HTR-8/SVneo (cell line): ENCODE measurements around the gene BLOC1S2.
"Not testable (repeated sequence)": the region's sequence is repeated elsewhere in the genome, so short reads cannot be mapped to it uniquely, and the experiment has no call there.

Experiments used
- DNase-seq: peaks from one replicate; pipeline ENCODE4 v3.0.0; 2011; ENCODE audit warnings: low spot score, mixed read lengths; ENCODE audit not compliant: insufficient read length
- FAIRE-seq: peaks from 2 replicates; lab custom pipeline; 2011; peaks lifted over from hg19 to GRCh38; lab: Jason Lieb, UNC

The BLOC1S2 gene

DNA sequence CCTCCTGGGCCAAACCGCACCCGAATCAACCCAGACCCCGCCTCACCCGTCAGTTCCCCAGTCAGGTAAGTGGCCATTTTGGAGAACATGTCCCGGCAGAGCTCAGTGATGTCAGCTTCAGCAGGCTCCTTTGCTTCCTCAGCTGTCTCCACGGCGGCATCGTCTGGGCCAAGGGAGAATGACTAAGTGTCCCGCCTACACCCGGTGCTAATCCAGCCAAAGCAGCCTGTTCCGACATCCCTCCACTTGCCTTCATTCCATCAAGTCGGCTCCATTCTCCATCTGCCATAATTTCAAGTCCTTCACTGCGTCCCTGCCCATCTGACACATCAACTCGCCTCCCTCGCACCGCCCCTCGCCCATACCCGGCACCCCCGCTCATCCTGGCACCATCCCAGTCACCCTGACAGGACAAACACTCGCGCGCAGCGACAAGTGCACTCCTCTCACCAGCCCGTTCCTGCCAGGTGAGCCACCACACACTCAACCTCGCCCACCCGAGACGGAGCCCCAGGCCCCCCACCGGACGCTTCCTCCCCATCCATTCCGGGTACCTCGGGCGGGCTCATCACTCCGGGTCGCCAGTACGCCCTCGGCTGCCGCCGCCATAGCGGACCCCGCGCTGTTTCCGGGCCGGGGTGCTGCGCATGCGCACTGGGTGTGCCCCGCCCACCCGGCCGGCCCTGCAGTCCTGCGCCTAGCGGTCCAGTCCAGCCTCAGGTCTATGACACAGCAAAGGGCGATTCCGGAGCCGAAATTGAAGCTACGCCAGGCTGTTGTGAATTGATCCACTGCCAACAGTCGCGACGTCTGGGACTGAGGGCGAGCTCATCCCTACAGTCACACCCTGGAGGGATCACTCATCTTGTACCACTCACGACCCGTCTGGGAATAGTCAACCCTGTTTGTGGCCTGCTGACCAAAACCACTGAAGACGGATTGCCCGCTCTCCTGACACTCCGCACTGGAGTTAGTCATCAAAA is at the start of gene BLOC1S2:
TSS of gene BLOC1S2 (minus strand) at position 630 of the 983 bp plus-strand sequence. CDS start at position 609, 21 bp downstream.
- peak; percentile 98 for DNase-seq
- peak; percentile 77 for FAIRE-seq

DNA sequence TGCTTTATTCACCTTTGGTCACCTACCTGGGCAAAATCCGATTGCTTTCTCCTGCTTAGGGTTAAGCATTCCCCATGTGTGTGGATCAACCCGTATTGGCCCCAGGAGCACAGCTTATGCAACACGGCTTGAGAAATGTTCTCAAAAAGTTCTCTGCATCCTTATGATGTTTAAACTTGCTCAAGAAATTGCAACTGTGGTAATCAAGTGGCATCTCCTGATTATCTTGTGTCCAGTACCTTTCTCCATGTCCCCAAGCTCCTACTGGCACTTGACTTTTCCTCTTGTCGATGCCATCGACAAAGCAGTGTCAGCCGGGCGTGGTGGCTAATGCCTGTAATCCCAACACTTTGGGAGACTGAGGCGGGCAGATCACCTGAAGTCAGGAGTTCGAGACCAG is 48.3 kb upstream of the BLOC1S2 start:
- FAIRE-seq: no peak
- DNase-seq: no peak

DNA sequence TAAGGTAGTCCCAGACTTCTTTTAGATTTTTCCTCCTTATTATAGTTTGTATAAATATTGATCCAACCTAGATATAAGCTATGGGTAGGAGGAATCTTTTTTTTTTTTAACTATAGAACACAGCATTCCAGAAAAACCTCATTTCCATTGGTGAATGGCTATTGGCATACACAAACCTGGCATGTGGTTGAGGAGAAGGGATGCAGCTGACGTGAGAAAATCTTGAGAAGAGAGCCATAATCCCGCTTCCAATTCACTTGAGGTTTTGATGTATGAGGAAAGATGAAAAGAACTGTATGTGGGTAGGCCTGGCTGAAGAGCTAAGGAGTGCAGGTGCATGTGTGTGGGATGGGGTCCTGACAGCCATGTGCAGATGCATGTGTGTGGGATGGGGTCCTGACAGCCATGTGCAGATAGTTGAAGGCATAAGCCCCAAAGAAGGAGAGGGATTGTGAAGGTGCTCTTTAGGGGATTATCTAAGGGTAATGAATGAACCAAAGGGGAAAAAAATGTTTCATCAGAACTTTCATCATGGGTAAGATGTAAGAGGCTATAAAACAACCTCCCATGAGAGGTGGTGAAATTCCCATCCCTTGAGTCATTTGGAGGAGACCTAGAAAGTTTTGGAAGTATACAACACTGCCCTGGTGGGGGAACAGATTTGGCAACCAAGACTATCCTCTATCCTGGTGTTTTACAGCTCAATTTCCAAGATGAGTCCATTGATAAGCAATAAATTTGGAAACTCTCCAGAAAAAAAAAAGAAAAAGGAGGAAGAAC is 47.4 kb upstream of the BLOC1S2 start:
- no peak for FAIRE-seq
- no peak for DNase-seq

DNA sequence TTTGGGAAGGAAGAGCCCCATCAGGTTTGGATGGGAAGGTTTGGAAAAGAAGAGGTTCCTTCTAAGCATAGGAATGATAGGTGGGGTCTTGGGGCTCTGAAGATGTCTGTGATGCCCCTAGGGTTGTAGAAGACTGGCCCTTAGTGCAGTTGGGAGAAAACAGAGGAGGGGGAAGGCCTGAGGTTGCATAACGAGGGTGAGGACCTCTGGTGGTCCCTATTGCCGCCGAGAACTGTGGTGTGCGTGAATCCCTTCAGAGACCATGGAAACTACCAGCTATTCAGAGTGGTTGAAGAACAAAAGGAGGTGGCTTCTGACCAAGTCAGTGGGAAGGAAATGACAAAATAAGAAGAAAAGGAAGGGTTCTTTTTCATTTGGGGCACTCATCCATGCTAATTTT is 46.6 kb upstream of the BLOC1S2 start:
- FAIRE-seq (no peak), DNase-seq (no peak)

DNA sequence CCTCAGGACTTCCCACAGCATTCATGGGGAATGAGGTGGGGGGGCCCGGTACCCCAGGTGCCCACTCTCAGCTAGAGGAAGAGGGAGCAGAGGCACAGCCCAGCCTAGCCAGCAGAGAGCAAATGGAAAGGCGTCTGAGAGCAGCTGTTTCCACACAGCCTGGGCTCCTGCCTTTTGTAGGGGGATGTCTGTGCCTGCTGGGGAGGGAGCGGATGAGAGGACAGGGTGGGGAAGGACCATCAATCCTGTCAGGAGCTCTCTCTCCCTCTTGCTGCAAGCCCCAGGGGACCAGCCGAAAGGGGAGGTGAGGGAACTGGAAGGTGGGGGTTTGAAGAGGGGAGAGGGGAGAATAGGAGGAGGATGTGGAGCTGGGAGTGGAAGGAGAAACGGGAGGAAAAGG is 43.6 kb upstream of the BLOC1S2 start, which contains the start of gene PKD2L1:
TSS of gene PKD2L1 (minus strand) at position 150 of the 400 bp plus-strand sequence. CDS start at position 25, 125 bp downstream.
- DNase-seq (no peak), FAIRE-seq (no peak)

DNA sequence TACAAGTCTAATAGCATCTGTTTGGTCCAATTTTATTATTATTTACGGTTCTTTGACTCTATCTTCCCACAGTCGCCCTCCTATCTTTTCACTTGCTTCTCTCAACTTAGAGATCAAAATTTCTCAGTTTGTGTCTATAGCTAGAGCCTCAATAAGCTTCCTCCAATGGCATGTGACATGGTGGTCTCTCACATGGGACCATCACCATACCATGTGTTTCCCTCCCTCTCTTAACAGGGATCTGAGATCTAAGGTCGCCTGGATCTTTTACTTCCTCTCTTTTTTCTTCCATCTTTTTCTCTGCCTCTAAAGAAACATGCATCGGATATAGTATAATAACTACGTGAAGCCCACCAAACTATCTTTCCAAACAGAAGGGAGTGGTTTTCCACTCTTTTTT is 41.7 kb upstream of the BLOC1S2 start:
- DNase-seq (no peak), FAIRE-seq (no peak)

DNA sequence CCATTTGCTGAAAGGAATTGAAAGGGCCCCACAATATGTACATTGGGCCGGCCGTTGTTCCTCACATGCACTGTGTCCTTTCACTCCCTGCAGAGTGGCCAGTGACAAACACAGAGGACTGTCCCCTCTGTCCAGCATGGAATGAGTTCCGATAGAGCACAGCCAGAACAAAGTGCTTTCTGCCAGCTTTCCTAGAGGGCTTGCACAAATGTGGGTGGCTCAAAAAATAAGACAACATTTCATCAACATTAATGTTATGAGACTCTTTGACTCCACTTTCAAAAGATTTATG is 41.2 kb upstream of the BLOC1S2 start:
- DNase-seq: no peak
- FAIRE-seq: no peak

DNA sequence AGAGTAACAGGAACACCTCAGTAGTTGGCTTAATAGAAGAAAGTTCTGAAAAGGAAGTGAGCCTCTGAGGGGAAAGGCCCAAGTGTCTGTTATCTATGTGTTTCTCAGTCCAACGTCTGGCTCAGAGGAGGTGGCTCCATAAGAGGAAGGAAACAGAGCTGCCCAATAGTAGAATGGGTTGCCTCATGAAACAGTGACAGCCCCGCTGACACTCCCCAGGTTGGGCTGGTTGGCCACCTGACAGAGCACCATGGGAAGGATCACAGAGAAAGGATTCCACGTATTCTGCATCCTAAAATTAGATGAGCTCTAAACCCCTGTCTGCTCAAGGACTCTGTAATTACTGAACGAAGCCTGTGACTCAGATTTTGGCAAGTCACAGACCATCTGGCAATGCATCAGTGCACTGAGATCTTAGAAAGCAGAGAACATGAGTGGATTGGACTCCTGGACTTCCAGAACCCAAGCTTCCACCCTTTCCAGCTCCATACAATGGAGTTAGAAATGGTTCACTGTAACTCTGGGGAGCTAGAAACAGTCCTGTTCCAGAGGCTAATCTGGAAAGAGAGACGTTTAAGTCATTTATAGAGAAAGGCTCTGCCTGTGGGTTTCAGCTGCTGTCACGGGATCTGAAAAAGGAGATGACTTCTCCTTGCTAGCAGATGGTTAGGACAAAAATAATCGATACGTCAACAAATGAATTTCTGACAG is 40.7 kb upstream of the BLOC1S2 start:
- FAIRE-seq: no peak
- DNase-seq: no peak

DNA sequence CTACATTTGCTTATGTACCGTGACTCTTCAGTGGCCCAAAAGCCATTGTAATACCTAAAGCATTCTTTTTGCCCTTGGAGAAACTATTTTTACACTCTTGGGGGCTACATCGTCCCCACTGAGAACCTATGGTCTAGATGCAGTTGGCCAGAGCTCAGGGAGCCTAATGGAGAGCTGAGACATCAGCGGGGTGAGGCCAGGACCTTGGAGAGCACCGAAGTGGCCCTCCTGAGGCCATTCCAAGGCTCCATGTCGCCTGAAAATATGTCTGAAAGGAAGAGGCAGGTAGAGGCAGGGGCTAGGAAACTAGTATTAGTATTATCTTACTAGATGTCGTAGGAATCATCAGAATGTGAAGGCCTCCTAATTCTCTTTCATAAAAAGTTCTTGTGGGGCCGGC is 38.7 kb upstream of the BLOC1S2 start:
- FAIRE-seq (no peak), DNase-seq (no peak)

DNA sequence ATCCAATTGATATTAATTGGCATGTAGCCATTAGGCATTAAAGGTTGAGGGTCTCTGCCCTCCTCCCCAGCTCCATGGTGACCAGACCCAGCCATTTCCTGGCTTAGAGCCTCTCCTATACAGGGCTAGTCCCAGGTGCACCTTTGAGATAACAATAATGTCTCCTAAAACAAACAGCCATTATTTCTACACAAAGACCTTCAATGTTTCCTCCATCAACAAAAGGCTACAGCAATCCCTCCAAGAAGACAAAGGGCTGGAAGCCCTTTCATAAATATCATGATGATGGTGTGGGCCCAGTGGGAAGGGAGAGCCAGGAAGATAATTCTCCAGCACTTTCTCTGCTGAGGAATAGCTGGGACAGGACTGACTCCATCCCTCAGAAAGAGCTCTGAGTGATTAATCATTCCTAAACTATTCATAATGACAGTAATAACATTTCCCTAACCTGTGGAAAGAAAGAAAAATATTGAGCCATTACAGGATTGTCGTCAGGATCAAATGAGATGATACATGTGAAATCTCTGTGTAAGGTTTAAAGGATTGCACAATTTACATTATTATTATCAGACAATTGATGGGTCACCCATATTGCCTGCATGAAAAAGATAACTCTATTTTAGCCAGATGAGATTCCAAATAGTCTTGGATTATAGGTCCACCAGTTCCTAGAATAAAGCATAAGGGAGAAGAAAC is 33.4 kb upstream of the BLOC1S2 start:
- no peak for DNase-seq
- FAIRE-seq: no peak

DNA sequence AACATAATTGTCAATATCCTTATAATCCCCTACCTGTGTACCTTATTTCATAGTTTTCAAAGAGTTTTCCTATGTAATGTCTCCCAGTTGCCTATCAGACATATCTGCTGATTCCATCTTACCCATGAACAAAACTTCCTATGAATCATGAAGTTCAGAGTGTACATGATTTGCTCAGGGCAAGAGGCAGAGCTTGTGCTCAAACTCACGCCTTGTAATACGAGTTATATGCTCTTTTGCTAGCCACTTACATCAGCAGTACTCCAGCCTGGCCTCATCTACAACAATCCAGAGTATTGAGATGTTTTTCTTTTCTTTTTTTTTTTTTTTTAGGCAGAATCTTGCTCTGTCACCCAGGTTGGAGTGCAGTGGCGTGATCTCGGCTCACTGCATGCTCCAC is 31.7 kb upstream of the BLOC1S2 start:
- FAIRE-seq (no peak), DNase-seq (no peak)

DNA sequence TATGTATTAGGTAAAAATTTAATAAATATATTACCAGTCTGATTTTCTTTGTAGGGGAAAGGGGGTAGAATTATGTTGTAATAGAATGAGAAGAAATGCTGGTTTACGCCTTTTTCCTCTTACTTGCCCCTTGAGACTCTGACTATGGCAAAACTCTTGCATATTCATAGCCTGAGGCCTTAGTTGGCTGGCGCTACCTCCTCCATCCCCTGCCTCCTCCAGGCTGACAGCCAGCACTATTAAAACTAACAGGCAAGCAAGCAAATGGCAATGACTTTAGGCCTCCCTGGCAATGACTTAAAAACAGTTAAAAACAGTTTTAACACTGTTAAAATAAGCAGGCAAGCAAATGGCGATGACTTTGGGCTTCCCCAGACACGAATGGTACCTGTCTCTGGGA is 29.1 kb upstream of the BLOC1S2 start:
- FAIRE-seq: no peak

DNA sequence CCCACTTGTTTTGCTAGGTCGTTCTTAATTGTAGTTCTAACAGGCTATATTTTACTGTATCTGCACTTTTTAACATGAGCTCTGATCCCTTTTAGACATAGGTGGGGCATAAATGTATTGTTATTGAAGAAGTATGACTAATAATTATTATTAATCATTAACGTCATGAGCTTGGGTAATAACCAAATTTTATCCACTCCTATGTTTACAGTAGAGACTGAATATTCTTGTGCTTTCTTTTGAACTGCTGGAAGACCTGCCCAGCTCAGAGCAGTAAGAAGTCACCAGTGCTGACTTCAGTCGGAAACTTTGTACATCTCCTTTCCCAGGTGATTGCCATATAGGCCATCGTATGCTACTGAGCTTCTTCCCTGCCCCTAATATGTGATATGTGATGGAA is 24.8 kb upstream of the BLOC1S2 start:
- FAIRE-seq: no peak
- DNase-seq: no peak

More for the DNA sequence above, 29.1 kb upstream of the BLOC1S2 start:
- DNase-seq: no peak

DNA sequence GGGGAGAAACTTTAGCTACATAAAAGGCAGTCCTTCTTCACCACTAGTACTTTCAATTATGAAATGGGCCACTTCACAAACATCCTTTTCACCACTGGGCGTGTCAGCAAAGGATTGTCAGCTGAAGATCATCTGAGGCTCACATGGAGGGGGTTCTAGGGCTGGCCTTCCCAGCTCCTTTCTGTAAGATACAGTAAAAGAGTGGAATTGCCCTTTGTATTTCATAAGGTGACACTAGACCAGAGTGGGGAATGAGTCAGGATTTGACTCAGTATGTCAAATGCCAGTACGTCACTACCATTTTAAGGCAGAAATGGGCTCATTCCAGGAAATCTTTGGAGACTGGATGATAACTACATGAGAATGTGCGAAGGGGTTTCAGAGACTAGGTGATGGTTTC is 21.2 kb upstream of the BLOC1S2 start:
- no peak for FAIRE-seq
- DNase-seq: no peak

DNA sequence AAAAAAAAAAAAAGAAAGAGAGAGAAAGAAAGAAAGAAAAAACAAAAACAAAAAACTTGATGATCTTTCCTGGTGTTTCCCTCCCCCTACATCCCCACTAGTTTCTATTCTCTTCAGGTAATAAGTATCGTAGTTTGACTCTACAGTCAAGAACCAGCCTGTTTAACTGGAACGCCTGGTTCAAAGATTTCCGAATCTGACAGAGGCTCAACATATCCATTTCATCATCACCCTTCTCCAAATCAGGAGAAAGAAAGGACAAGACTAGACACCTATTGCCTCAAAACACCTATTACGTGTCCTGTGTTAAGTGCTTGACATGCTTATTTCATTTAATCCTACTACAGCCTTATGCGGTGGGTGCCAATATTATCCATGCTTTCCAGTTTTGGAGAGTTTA is 20.4 kb upstream of the BLOC1S2 start:
- FAIRE-seq: no peak
- no peak for DNase-seq

DNA sequence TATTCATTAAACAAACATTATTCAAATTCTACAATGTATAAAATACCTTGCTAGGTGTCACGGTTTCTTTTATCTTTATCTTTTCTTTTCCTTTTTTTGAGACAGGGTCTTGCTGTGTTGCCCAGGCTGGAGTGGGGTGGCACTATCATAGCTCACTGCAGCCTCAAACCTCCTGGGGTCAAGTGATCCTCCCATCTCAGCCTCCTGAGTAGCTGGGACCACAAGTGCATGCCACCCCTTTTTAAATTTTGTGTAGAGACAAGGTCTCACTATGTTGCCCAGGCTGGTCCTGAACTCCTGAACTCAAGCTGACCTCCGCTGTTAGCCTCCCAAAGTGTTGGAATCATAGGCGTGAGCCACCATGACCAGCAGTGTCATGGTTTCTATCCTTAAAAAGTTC is 17.9 kb upstream of the BLOC1S2 start:
- FAIRE-seq (no peak), DNase-seq (no peak)

DNA sequence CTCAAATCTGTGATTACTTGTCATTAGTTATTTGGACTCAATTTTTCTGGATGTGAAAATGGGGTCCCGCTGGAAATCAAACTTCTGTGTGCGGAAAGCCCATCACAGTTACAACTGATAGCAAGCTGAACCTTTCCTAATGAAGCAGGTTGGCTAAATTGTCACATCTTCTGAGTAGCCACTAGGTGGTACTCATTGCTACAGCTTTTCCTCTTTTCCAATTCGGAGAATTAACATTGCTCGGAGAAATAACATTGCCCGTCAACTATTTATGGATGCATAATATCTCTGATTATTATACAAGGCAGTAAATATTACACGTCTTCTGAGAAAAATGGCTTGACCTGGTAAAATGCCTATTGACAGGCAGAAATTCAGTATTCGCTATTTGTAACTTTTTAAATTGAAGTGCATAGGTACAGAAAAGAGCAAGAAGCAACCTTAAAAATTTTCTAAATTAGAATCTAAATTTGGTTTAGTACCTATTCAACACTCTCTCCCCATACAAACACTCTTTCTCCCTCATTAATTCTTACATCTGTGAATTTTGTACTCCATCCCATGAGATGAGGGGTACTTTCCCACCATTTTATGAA is 17.3 kb upstream of the BLOC1S2 start:
- FAIRE-seq (peak; percentile 59), DNase-seq (peak; percentile 57)

DNA sequence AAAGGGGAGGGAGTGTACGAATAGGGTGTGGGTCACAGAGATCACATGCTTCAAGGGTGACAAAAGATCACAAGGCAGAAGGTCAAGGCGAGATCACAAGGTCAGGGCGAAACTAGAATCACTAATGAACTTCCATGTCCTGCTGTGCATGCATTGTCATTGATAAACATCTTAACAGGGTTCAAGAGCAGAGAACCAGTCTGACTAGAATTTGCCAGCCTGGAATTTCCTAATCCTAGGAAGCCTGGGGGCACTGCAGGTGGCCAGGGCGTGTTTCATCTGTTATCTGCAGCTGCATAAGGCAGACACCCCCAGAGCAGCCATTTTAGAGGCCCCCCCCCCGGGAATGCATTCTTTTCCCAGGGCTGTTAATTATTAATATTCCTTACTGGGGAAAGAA is 14.6 kb upstream of the BLOC1S2 start:
- DNase-seq, FAIRE-seq: not testable (repeated sequence)

DNA sequence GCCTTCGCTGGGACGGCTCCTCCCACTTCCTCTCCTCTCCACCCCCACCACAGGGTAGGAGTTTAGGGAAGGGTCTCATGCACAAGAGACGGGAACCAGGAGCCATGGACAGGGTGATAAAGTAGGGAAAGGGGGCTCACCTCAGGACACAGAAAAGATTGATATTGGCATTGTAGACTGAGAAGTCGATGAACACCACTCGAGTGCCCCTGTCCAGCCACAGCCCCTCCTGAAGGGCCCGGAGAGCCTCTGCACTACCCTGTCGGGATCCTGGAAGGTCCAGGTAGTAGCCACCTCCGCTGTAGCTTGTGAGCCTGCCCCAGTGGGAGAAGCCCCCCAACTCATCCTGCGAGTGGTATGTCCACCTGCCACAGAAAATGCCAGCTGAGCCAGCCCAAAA is 10.8 kb upstream of the BLOC1S2 start:
- DNase-seq: no peak
- FAIRE-seq: no peak

DNA sequence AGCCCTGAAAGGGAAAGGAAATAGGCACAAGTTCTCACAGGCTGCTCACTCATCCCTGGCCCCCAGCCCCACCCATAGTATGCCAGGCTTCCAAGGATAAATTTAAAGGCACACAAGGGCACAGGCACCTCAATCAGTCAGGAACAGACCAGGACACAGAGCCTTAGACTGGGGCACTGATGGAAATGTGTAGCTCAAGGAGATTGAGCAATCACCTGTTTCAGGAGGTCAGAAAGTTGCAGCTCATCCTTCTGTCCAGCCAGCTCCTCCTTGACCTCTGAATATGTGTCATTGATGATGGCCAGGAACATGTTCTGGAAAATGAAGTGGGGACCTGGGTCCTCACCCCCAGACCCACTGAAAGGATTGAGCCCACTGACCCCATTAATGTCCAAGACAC is 6.6 kb upstream of the BLOC1S2 start:
- FAIRE-seq (no peak), DNase-seq (no peak)
